ENCODE results near the gene TANGO6.

TANGO6 gene

DNA sequence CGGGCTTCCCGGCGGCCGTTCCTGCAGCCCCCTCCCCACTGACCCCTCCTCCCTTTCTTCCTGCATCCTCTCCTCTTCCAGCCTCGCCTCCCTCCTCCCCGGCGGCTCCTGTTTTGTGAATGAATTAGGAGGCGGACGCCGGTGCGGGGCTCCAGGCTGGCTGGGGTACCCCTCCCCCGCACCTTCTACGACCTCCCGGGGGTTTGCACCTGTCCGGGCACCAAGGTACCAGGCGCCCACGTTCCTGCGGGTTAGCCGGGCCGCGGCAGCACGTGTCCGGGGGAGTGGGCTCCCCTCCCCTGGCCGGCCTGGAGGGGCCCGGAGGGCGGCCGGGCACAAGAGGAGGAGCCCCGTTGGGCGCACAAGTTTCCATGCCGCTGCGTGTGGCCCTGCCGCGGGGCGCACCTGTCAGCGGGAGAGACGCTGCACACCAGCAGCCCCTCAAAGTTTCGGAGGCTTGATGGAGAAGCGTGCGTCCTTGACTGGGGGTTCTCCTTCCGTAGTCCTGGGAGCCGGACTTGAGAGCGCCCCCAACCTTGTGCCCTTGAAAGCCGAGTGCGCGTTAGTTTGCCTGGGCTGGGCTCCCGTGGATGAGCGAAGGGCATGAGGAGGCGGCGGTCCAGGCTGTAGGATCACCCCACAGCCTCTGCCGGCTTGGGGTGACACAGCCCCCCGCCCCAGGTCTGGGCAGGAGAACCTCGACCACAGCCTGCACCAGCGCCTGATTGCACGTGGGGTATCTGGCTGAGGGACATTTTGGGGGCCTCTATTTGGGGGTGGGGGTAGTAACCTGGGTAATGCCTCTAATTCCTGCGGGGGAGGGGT lies 263.4 kb downstream of the TANGO6 start:
- no peak for DNase-seq

DNA sequence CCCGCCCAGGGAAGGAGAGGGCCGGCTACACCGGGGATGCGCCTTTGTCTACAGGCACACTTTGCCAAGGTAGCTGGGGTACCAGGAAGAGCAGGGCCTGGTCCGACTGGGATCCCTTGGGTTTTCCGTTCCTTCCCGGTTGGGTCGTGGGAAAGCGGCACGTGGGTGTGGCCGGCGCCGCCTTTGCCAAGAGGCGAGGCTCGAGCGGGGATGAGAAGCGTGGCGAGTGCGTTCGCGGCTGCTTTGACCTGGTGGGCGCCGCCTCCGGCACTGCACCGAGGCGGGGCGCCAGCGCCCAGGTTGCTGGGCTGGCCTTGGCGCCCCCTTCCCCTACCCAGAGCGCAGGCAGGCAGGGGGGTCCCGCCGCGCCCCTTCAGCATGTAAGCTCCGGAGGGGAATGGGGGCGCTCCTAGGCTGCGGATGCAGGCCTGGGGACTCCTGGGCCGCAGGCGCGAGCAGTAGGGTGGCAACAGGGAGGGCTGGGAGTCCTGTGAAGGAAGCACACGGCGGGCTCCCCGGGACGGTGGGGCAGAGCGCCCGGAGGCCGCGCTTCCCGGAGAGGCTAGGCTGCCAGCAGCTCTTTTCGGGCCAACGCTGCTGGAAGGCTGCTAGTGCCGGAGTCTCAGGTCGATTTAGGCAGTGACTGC lies 264.1 kb downstream of the TANGO6 start:
- no peak for DNase-seq

DNA sequence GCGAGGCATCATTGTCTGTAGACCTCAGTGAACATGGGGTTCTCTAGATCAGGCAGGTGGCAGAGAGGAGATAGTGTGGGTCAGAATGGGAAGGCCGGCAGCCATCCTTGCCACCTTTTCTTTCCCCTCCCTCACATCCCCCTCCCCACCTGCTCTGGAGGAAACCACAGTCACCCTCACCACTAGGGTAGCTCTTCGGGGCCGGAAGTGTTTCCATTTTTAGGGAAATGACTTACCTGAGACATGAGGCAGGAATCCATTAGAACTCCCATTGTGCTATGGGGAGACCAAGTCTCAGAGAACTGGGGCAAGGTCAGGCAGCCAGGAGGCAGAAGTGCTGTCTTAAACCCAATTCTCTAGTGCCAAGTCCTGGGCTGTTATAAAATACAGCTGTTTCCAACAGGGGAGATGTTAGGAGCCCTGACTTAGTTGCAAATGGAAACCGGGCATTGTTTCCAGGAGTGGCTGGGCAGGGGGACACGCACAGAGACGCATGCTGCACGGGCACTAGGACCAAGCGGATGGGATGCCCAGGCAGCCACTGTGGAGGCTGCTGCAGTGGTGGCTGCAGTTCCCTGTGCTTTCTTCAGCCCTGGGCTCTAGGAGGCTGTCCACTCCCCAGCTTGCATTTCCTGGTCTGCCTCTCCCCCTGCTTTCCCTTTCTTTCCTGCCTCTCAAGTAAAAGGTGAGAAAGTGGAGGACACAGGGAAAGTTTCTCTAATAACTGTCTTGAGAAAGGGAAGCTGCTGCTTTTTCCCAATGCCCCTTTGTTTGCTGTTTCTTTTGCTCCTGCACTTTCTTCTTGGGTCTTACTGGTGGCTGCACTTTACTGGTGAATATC lies 265.0 kb downstream of the TANGO6 start:
- no peak for DNase-seq

DNA sequence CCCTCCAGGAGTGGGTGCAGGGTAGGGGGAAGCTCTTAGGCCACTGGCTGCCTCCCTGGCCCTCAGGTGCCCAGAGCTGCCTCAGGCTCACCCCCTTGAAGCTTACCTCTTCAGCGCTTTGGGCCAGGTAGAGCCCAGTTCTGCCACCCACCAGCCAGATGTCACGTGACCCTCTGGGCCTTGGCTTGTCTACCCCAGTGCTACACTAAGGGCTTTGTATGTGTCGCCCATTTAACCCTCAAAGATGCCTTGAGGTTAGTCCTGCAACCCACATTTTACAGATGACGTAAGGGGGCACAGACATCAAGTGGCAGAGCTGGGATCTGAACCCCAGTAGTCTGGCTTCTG lies 265.5 kb downstream of the TANGO6 start:
- no peak for DNase-seq

DNA sequence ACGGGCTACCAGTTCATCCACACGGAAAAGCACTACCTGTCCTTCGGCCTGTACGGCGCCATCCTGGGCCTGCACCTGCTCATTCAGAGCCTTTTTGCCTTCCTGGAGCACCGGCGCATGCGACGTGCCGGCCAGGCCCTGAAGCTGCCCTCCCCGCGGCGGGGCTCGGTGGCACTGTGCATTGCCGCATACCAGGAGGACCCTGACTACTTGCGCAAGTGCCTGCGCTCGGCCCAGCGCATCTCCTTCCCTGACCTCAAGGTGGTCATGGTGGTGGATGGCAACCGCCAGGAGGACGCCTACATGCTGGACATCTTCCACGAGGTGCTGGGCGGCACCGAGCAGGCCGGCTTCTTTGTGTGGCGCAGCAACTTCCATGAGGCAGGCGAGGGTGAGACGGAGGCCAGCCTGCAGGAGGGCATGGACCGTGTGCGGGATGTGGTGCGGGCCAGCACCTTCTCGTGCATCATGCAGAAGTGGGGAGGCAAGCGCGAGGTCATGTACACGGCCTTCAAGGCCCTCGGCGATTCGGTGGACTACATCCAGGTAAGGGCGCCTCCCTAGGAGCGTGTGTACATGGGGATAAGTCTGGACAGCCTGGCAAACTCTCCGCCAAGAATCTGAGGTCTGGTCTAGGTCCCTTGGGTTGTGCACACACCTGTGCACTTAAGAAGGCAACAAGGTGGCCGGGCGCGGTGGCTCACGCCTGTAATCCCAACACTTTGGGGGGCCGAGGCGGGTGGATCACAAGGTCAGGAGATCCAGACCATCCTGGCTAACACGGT lies 266.3 kb downstream of the TANGO6 start:
- no peak for DNase-seq

DNA sequence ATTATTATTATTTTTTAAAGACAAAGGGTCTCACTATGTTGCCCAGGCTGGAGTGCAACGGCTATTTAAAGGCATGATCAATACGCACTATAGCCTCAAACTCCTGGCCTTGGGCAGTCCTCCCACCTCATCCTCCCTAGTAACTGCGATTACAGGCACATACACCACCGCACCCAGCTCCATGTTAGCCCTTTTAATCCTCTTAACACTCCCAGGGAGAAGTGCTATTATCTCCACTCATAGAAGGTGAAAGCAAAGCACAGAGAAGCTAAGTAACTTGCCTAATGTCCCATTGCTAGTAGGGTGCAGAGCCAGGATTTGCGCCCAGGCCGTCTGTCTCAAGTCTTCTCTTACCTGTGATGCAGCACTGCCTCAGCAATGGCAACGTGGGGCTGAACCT lies 267.1 kb downstream of the TANGO6 start:
- DNase-seq = no peak

DNA sequence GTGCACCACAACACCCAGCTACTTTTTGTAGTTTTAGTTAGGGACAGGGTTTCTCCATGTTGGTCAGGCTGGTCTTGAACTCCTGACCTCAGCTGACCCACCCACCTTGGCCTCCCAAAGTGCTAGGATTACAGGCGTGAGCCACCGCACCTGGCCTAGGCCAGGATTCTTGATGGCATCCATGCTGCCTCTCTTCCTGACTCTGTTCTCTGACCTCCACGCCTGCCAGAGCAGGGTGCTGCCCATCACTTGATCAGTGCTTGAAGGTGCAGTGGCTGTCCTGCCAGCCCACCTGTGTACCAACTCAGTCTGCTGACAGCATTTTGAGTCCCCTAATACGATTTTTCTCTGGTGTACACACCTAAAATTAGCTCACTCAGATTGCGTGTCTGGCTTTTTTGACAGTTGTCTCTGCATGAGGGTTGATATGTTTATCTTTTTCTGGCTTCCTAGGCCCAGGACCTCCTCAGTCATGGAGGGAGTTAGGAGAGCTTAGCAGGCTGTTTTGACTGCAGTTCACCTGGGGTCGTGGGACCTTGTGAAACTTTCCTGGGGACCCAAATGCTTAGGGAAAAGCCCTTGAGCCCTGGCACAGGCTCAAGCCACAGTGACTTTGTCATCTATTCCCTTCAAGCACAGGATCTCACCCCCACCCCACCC lies 268.0 kb downstream of the TANGO6 start:
- DNase-seq = no peak

DNA sequence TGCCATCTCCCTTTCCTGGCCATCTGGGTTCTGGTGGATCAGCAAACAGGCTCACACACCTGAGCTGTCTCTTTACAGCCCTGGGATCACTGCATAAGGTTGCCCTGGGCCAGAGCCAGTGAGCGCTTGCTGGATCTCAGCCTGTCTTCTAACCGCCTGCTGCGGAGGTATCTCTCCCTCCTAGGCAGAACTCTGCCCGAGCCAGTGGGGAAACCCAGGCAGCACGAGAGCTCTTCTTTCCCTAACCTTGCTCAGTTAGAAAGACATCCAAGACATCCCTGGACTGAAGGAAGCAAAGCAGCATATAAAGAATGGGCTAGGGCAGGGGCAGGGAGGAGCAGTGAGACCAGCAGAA lies 268.5 kb downstream of the TANGO6 start:
- DNase-seq = no peak

DNA sequence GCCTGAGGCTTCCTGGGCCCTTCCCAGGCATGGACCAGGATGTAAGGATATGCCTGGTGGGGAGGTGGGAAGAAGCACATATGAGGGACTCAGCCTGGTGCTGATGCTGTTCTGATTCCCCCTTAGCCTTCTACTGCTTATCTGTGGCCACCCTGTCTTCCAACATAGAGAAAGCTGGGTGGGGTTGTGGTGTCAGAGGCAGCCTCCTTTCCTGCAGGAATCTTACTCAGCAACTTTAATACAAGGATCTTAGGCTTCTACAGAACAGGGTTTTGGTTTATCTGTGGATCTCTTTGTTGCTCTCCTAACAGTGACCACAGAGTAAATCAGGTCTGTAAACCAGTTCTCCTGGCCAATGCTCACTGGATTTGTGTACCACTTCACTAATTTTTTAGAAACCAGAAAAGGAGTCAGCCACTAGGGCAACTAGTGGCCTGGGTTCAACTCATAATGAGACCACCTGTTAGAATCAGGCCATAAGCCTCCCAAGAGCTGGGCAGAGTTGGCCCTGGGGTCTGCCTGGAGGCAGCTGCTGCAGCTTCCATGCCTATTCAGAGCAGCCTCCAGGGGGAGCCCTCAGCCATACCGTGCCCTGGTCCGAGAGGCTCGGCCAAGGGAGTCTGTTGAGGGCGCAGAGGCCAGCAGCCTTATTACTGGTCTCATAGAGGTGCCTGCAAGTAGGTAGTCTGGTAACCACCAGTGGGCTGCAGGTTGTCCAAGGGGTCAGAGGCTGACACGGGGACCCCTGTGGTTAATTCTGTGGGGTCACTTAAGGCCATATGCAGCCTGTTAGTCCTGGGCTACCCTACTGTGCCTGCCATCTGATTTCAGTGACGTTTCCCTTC lies 269.2 kb downstream of the TANGO6 start:
- DNase-seq = no peak

DNA sequence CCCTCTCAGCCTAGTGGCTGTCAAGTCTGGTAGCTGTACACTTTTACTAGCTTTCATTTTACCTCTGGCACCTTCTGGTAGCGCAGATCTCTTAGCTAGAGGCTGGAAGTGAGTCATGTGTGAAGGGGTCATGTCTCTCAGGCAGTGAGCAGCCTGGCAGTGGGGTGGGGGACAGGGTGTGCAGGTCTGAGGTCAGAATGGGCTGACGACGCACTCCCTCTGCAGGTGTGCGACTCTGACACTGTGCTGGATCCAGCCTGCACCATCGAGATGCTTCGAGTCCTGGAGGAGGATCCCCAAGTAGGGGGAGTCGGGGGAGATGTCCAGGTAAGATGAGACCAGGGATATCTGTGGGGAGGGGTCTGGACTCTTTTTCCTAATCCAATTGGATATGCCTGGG lies 269.9 kb downstream of the TANGO6 start:
- DNase-seq = no peak

DNA sequence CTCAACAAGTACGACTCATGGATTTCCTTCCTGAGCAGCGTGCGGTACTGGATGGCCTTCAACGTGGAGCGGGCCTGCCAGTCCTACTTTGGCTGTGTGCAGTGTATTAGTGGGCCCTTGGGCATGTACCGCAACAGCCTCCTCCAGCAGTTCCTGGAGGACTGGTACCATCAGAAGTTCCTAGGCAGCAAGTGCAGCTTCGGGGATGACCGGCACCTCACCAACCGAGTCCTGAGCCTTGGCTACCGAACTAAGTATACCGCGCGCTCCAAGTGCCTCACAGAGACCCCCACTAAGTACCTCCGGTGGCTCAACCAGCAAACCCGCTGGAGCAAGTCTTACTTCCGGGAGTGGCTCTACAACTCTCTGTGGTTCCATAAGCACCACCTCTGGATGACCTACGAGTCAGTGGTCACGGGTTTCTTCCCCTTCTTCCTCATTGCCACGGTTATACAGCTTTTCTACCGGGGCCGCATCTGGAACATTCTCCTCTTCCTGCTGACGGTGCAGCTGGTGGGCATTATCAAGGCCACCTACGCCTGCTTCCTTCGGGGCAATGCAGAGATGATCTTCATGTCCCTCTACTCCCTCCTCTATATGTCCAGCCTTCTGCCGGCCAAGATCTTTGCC lies 271.1 kb downstream of the TANGO6 start:
- no peak for DNase-seq

DNA sequence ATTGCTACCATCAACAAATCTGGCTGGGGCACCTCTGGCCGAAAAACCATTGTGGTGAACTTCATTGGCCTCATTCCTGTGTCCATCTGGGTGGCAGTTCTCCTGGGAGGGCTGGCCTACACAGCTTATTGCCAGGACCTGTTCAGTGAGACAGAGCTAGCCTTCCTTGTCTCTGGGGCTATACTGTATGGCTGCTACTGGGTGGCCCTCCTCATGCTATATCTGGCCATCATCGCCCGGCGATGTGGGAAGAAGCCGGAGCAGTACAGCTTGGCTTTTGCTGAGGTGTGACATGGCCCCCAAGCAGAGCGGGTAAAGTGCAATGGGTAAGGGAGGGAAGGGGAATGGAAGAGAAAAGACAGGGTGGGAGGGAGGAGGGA lies 271.6 kb downstream of the TANGO6 start:
- DNase-seq = no peak

DNA sequence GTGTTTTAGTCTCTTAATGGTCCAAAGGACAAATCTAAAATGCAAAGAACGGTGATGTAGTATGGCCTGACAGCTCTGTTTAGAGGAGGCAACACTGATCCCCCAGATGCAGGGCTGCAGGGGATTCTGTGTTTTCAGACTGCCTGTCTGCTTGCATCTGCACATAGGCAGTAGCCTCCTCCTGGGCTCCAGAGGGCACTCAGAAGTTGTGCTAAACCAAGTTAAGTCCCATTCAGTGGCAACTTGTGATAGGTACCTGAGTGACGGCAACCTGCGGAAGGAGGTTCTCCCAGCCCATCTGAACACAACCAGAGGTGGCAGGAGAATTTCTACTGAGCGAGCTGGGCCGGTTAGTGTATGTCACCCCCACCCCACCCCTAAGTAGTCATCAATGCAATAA lies 272.0 kb downstream of the TANGO6 start:
- DNase-seq = no peak

DNA sequence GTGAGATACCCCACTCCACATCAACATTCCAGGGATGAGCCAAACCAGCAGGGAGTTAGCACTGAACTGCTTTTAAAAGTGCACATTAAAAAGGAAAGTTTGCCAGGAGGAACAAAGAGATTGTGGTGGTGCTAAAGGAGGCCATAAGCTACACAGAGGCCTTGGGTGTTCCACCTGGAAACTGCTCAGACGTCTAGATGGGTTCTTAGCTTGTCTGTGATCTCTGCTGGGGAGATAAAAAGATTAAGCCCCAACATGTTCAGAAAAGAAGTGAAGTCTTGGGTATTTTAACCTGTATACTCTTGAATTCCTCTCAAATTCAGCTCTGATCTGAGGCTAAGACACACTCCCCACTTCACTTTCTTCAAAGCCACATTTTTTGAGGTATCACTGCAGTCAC lies 272.5 kb downstream of the TANGO6 start:
- no peak for DNase-seq

DNA sequence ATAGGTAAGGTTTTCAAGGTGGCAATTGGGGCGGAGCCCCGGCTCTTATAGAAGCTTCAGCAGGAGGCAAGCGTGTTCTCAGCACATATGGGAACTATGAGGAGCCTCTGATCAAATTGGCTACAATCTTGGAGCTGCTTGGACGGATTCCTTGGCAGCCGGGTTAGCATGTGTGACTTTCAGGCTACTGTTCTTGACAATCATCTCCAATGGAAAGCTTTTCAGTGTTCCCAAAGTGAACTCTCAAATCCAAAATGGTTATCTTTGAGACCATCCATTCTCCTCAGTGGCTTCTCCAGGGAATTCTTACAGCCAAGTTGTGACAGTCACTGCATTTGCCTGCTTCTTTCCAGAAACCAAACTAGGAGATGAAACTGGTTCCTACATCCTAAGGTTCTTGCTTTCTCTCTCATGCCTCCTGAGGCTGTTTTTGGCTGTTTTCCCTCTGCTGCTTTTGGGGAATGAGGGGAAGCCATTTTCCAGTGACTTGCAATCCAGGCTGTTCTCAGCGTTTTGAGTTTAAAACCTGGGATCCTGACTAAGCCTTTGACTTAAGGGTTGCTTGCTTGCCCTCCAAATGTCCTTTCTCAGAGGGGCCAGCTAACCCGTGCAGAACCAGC lies 273.0 kb downstream of the TANGO6 start:
- no peak for DNase-seq

DNA sequence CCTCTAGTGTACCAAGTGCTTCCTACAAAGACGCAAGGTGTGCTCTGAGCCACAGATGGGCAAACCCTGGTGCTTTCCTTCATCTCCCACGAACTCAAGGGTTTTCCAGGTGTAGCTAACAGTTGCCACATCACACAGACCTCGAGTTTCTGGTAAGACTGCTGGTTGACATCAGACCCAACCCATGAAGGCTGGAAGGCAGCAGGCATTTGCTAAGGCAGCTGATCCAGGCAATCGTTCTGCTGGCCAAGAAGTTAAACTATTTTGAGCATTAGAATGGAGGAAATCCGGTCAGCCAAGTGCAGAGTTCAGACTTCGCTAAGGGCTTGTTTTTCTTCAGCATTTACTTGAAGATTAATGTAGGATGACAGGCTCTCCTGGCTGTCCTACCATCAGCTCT lies 273.6 kb downstream of the TANGO6 start:
- DNase-seq = no peak

DNA sequence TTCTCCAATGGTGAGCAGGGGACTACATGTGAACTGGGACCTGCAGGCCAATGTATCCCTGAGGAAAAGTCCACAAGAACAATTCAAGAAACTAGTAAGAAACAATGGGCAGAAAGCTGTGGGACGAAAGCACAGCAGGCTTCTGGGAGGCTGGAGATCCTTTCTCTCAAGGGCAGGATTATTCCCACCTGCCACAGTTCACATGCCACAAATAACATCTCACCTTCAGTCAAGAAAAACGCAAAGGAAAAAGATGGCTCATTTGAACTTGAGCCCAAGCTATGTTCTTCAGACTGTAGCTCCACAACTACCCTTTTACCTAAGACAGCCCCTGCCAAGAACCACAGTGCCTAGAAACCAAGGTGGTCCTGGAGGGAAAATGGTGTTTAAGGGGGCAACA lies 275.1 kb downstream of the TANGO6 start:
- no peak for DNase-seq

DNA sequence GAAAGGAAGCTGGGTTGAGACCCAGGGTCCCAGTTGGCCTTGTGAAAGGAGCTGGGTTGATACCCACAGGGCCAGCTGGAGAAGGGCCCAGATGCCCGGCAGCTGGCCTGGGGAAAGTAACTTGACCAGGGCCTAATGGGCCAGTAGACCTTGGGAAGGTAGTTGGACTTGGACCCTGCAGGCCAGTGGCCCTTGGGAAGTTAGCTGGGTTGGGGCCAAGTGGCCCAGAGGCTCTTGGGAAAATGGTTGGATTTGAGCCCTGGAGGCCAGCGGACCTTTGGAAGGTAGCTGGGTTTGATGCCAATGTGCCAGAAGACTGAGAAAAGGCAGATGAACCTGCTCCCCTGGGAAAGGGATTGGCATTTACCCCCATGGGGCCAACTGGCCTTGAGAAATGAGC lies 275.7 kb downstream of the TANGO6 start:
- DNase-seq = no peak

DNA sequence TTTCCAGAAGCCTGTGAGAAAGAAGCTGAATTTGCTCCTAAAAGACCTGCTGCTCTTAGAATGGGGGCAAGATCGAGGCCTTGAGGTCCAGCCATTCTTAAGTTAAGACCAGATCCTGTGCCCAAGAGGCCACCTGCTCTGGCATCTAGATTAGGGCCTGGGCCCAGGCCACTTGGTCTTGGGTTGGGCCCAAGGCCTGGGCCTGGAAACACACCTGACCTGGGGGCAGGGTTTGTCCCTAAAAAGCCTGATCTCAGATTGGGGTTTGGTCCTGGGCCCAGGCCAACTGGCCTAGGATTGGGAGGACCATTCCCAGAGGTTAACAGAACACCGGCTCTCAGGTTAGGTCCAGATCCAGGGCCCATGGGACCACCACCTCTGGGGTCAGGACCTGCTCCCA lies 276.2 kb downstream of the TANGO6 start:
- DNase-seq = no peak

DNA sequence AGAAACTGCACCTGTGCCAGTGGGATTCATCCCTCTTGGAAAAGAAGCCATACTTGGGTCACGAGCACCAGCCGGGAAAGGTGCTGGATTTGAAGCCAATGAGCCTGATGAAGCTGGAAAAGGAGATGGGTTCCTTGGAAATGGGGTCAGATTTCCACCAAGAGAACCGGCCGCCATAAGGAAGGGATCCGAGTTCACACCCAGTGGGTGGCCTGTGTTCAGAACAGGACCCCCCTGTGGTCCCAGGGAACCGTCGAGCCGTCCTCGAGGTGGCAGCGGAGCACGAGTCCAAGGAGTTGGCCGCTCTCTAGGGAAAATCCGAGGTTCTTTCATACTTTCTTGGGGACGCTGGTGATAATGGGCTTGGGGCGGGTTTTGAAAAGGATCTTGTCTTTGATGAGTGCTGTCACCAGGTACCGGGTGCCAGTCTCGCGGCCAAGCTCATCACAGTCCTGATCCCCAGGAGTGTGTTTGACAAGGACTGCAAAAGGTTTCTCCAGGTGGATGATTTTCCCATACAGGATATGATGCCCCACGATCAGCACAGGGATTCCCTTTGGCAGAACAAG lies 276.8 kb downstream of the TANGO6 start:
- DNase-seq = no peak
